NCI-H2029 (cell line): ENCODE results near the gene METTL24.

Source experiments
- DNase-seq: peaks from one replicate; lab custom pipeline; 2025; lab: John Stamatoyannopoulos, UW

Gene METTL24

DNA sequence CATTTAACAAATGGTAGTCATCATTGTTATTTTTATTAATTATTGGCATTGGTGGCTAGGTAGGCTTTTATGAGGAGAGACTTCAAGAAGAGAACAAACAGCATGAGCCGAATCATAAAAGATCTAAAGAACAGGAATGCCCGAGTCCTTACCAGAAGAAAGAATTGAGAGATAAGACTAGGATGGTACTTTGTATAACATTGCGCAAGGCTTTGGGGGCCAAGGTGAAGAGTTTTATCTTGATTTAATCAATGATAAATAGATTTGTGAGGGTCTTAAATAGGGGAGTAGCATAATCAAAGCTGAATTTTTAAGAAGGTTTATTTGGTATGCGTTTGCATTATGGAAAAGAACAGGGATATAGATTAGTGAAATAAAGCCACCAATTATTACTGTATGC is 162.5 kb downstream of the METTL24 start:
- no peak for DNase-seq
